DOHH2 (cell line): ENCODE results near the gene BMP8B.
"Not testable (repeated sequence)": the region's sequence is repeated elsewhere in the genome, so short reads cannot be mapped to it uniquely, and the experiment has no call there.

Experiments used
- H3F3A ChIP-seq: fragments of 200-600 bp; sonication (generic), shearing (Covaris generic); 2 replicates; pipeline ENCODE4 v1.6.0; 2016; ENCODE audit warnings: antibody characterized with exemption, mild to moderate bottlenecking; ENCODE audit not compliant: control insufficient read depth, insufficient read depth
- H3K27ac ChIP-seq: fragments of 200-600 bp; sonication (generic); 2 replicates; pipeline ENCODE4 v1.5.1; 2014; ENCODE audit warnings: low read depth, mild to moderate bottlenecking, low read length, moderate library complexity
- H3K27me3 ChIP-seq: fragments of 200-600 bp; sonication (generic); 2 replicates; pipeline ENCODE4 v1.6.1; 2014; ENCODE audit warnings: mild to moderate bottlenecking, low read length, mixed read lengths; ENCODE audit not compliant: control insufficient read depth
- H3K36me3 ChIP-seq: fragments of 200-600 bp; sonication (generic); 2 replicates; pipeline ENCODE4 v1.6.1; 2014; ENCODE audit warnings: mild to moderate bottlenecking, low read length, moderate library complexity, mixed read lengths; ENCODE audit not compliant: control insufficient read depth
- H3K4me1 ChIP-seq: fragments of 200-600 bp; sonication (generic); 2 replicates; pipeline ENCODE4 v1.6.1; 2014; ENCODE audit warnings: mild to moderate bottlenecking, low read length, mixed read lengths; ENCODE audit not compliant: control insufficient read depth
- H3K4me2 ChIP-seq: fragments of 200-600 bp; sonication (generic); 2 replicates; pipeline ENCODE4 v1.6.0; 2014; ENCODE audit warnings: mild to moderate bottlenecking, low read length, moderate library complexity
- H3K4me3 ChIP-seq: fragments of 200-600 bp; sonication (generic); 2 replicates; pipeline ENCODE4 v1.5.1; 2014; ENCODE audit warnings: mild to moderate bottlenecking, low read length, mixed read lengths
- H3K79me2 ChIP-seq: fragments of 200-600 bp; sonication (generic); 2 replicates; pipeline ENCODE4 v1.6.1; 2014; ENCODE audit warnings: mild to moderate bottlenecking, low read length, mixed read lengths; ENCODE audit not compliant: control insufficient read depth
- H3K9me2 ChIP-seq: fragments of 200-600 bp; sonication (generic); replicated peaks from 2 replicates; pipeline ENCODE4 v1.6.1; 2014; ENCODE audit warnings: mild to moderate bottlenecking, low read length, mixed read lengths; ENCODE audit not compliant: control insufficient read depth
- H3K9me3 ChIP-seq: fragments of 200-600 bp; sonication (generic); 2 replicates; pipeline ENCODE4 v1.6.1; 2014; ENCODE audit warnings: antibody characterized with exemption, low read length, mixed read lengths; ENCODE audit not compliant: control insufficient read depth, insufficient read depth
- H4K20me1 ChIP-seq: fragments of 200-600 bp; sonication (generic); 2 replicates; pipeline ENCODE4 v1.6.0; 2014; ENCODE audit warnings: low read depth, mild to moderate bottlenecking, antibody characterized with exemption, low read length, moderate library complexity; ENCODE audit not compliant: control insufficient read depth, insufficient read depth
- EZH2phosphoT487 ChIP-seq: fragments of 200-600 bp; sonication (generic); IDR thresholded peaks from 2 replicates; pipeline ENCODE4 v1.6.1; 2017; ENCODE audit warnings: borderline replicate concordance, mild to moderate bottlenecking, antibody characterized with exemption, low read length, moderate library complexity, mixed read lengths
- TF ChIP-seq, protein P1 (sequence below): fragments of 200-600 bp; sonication (generic); IDR thresholded peaks from one replicate; pipeline ENCODE4 v1.5.1; 2014; ENCODE audit warnings: antibody characterized with exemption, mild to moderate bottlenecking, low read depth, low read length; ENCODE audit not compliant: poor library complexity, severe bottlenecking

The BMP8B gene

DNA sequence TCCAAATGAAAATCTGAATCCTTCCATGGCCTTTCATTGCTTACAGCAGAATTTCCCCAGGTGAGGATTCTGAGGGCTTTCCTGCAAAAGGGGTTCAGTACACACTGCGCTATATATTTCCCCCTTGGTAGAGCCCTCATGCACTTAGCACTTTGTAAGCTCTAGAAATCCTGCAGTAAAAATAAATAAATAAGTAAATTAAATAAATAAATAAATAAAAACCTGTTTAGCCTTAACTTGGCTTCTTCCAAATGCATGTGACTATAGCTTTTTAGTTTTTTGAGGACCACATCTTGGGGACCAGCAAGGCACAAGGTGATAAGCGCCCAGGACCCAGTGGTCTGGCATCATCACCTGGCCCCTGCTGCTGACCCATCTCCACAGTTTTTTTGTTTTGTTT is 3.2 kb upstream of the BMP8B start:
- no peaks in the 10 kb centered on the region for H4K20me1 ChIP-seq
- H3K36me3 ChIP-seq = no peaks in the 10 kb centered on the region
- TF ChIP-seq, protein P1, sequence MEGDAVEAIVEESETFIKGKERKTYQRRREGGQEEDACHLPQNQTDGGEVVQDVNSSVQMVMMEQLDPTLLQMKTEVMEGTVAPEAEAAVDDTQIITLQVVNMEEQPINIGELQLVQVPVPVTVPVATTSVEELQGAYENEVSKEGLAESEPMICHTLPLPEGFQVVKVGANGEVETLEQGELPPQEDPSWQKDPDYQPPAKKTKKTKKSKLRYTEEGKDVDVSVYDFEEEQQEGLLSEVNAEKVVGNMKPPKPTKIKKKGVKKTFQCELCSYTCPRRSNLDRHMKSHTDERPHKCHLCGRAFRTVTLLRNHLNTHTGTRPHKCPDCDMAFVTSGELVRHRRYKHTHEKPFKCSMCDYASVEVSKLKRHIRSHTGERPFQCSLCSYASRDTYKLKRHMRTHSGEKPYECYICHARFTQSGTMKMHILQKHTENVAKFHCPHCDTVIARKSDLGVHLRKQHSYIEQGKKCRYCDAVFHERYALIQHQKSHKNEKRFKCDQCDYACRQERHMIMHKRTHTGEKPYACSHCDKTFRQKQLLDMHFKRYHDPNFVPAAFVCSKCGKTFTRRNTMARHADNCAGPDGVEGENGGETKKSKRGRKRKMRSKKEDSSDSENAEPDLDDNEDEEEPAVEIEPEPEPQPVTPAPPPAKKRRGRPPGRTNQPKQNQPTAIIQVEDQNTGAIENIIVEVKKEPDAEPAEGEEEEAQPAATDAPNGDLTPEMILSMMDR = no peak
- no peak for TF ChIP-seq EZH2phosphoT487
- 0 out of 2 replicates have a peak, but pooled peaks cover 4% of the 10 kb centered on the region for H3F3A ChIP-seq
- no peaks in the 10 kb centered on the region for H3K9me2 ChIP-seq
- no peaks in the 10 kb centered on the region for H3K79me2 ChIP-seq
- no peak overlapping the region for H3K27ac ChIP-seq
- H3K4me1 ChIP-seq = peaks cover 6% of the 10 kb centered on the region; the same call in 1 of the 2 replicates
- H3K4me2 ChIP-seq = no peak overlapping the region
- no peaks in the 10 kb centered on the region for H3K9me3 ChIP-seq
- no peak overlapping the region for H3K4me3 ChIP-seq
- no peaks in the 10 kb centered on the region; the same call in 1 of the 2 replicates for H3K27me3 ChIP-seq

GRCh38 chr1:39789571-39790110 is 976 bp upstream of the BMP8B start:
- Histone ChIP-seq H3K9me3 (no peaks in the 10 kb centered on the region), H3K4me1 (peaks cover 6% of the 10 kb centered on the region; the same call in 1 of the 2 replicates)
- no peak for TF ChIP-seq EZH2phosphoT487
- TF ChIP-seq, protein P1 = no peak

GRCh38 chr1:39788426-39788757 is 273 bp downstream of the BMP8B start:
- Histone ChIP-seq H3K27me3 (no peaks in the 10 kb centered on the region; the same call in 1 of the 2 replicates), H3K27ac (no peak overlapping the region), H3K9me3 (no peaks in the 10 kb centered on the region), H3K9me2 (no peaks in the 10 kb centered on the region), H3K4me3 (peak overlapping the region; percentile 67), H3K4me1 (0 out of 2 replicates have a peak, but pooled peaks cover 6% of the 10 kb centered on the region), H3K36me3 (no peaks in the 10 kb centered on the region), H3F3A (0 out of 2 replicates have a peak, but pooled peaks cover 4% of the 10 kb centered on the region), H4K20me1 (no peaks in the 10 kb centered on the region), H3K79me2 (no peaks in the 10 kb centered on the region), H3K4me2 (peak overlapping the region; percentile 69)
- TF ChIP-seq, protein P1 = no peak
- no peak for TF ChIP-seq EZH2phosphoT487

More at GRCh38 chr1:39789571-39790110, 976 bp upstream of the BMP8B start:
- Histone ChIP-seq H3K27ac (no peak overlapping the region), H3K4me3 (peak overlapping the region; percentile 67), H3F3A (0 out of 2 replicates have a peak, but pooled peaks cover 4% of the 10 kb centered on the region), H4K20me1 (no peaks in the 10 kb centered on the region), H3K9me2 (no peaks in the 10 kb centered on the region), H3K27me3 (no peaks in the 10 kb centered on the region; the same call in 1 of the 2 replicates), H3K36me3 (no peaks in the 10 kb centered on the region), H3K79me2 (no peaks in the 10 kb centered on the region), H3K4me2 (peak overlapping the region; percentile 69)

DNA sequence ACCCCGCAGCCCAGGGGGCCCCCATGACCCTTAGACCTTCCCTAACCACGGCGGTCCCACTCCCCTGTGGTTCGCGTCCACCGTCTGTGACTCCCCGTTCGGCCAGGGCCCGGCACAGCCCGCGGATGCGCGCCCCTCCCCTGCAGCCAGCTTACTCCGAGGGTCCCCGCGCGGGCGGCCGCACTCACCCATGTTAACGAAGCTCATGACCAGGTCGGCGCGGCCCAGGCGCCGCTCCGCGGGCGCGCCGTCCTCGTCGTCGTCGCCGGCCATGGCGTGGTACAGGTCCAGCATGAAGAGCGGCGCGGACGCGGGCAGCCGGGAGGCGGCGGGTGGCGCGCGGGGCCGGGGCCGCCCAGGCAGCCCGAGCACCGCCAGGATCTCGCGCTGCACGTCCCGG is 701 bp downstream of the BMP8B start:
- not testable (repeated sequence) for H3K36me3 ChIP-seq, H3F3A ChIP-seq, H3K9me3 ChIP-seq, H3K27ac ChIP-seq, H3K4me2 ChIP-seq, H3K9me2 ChIP-seq, H3K79me2 ChIP-seq, H3K4me1 ChIP-seq, H4K20me1 ChIP-seq, H3K27me3 ChIP-seq, H3K4me3 ChIP-seq
